Measurements from ENCODE around the gene NQO1. TPM values are rescaled to one million over a fixed set of nuclear protein-coding genes. Genes with fewer than 3 reads are reported as not detected.

NQO1 gene
- total RNA-seq, 4 donors from 2014 or later, result 14.7 to 23.8 (median 19.6) TPM

DNA sequence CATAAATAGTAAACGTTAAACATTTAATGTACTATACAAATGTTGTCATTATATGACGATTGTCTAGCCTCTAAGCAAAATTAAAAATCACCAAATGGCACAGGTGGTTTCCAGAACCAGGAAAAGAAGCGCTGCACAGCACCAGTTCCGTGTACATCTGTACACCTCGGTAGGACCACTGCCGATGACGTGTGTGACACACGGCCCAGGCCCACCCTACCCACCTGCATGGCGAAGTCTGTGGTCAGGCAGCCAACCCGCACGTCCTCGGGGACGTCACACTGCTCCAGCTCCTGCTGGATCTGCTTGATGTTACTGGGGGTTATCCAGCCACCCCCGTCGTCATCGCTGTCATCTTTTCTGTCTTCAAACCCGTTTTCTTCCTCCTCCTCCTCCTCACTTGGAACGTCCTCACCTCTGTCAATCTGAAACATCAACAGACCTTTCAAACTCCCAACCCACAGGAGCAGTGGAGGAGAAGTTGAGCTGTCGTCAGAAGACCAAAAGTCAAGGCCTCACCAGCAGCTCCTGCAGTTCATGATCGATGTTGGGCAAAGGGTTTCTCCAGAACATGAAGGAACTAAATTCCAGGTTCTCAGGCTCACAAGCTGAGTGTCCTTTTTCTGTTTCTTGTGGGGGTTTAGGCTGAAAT is 22.5 kb upstream of the NQO1 start:
- intact Hi-C loops (cut with DNase I; ENCODE audit: low total_unique reads), result no loop called here
- H3K27me3 ChIP-seq, result no peaks in the 10 kb centered on the region
- TF ChIP-seq POLR2A (IDR thresholded peaks at IDR 0.05), result no peak
- TF ChIP-seq, protein P1, sequence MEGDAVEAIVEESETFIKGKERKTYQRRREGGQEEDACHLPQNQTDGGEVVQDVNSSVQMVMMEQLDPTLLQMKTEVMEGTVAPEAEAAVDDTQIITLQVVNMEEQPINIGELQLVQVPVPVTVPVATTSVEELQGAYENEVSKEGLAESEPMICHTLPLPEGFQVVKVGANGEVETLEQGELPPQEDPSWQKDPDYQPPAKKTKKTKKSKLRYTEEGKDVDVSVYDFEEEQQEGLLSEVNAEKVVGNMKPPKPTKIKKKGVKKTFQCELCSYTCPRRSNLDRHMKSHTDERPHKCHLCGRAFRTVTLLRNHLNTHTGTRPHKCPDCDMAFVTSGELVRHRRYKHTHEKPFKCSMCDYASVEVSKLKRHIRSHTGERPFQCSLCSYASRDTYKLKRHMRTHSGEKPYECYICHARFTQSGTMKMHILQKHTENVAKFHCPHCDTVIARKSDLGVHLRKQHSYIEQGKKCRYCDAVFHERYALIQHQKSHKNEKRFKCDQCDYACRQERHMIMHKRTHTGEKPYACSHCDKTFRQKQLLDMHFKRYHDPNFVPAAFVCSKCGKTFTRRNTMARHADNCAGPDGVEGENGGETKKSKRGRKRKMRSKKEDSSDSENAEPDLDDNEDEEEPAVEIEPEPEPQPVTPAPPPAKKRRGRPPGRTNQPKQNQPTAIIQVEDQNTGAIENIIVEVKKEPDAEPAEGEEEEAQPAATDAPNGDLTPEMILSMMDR (IDR thresholded peaks at IDR 0.05), result no peak
- H3K4me1 ChIP-seq, result peaks cover 0 to 9% of the 10 kb centered on the region in 2 donors
- DNase-seq, result no peak
- no peak overlapping the region for H3K27ac ChIP-seq
- H3K36me3 ChIP-seq, result no peaks in the 10 kb centered on the region
- H3K9me3 ChIP-seq, result no peaks in the 10 kb centered on the region
- no peak overlapping the region for H3K4me3 ChIP-seq

DNA sequence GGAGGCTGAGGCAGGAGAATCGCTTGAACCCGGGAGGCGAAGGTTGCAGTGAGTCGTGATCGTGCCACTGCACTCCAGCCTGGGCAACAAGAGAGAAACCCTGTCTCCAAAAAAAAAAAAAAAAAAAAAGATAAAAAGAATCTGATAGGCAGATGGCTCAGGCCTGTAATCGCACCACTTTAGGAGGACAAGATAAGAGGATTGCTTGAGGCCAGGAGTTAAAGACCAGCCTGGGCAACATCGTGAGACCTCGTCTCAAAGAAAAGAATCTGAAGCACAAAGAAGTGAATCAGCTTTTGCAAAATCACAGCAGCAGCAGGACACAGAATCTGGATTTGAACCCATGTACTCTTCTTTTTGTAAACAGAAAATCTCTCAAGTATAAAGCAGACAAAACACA is 20.8 kb upstream of the NQO1 start:
- Histone ChIP-seq H3K36me3 (no peaks in the 10 kb centered on the region), H3K4me1 (no peaks in the 10 kb centered on the region), H3K27ac (no peak overlapping the region), H3K4me3 (no peak overlapping the region), H3K9me3 (no peaks in the 10 kb centered on the region), H3K27me3 (no peaks in the 10 kb centered on the region)
- intact Hi-C loops (cut with DNase I; ENCODE audit: low total_unique reads), result no loop called here
- DNase-seq, result no peak
- TF ChIP-seq, protein P1 (IDR thresholded peaks at IDR 0.05), result no peak
- no peak for TF ChIP-seq POLR2A (IDR thresholded peaks at IDR 0.05)

DNA sequence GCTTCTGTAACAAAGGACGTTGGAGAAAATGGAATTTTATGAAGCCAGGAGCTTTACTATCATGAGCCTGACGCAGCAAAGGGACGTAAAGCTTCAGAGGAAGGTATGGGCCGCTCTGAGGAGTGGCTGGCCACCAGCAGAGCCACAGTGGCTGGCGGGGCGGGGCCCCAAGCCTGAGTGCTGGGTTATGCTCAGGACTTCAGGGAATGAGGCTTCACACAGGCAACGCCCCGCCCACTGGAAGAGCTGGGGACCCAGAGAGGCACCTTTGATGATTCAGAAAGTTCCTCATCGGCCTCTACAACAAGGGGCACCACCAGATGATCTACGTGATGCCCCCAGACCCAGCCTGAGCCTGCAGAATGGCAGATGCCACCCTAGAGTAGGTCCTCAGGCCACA is 19.6 kb upstream of the NQO1 start:
- intact Hi-C loops (cut with DNase I; ENCODE audit: low total_unique reads), result no loop called here
- TF ChIP-seq, protein P1 (IDR thresholded peaks at IDR 0.05), result no peak
- TF ChIP-seq POLR2A (IDR thresholded peaks at IDR 0.05), result no peak
- Histone ChIP-seq H3K4me3 (no peak overlapping the region), H3K9me3 (no peaks in the 10 kb centered on the region), H3K27me3 (no peaks in the 10 kb centered on the region), H3K4me1 (no peaks in the 10 kb centered on the region), H3K36me3 (no peaks in the 10 kb centered on the region), H3K27ac (no peak overlapping the region)
- DNase-seq, result no peak

DNA sequence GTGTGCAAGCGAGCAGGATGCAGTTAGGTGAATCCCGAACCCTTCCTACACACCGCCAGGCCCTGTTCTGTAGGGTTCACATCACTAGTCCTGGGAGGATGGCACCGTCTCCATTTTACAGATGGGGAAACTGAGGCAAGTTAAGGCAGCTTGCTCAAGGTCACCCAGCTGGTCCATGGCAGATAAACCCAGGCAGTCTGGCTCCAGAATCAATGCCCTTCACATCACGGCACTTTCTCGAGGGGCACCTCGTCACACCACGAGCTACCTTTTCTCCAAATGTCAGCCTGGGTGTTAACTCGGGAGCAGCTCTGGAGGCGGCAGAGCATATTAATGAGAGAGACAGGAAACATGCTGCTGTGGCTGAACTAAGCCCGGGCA is 18.9 kb upstream of the NQO1 start:
- no peak for TF ChIP-seq POLR2A (IDR thresholded peaks at IDR 0.05)
- TF ChIP-seq, protein P1 (IDR thresholded peaks at IDR 0.05), result no peak
- no peaks in the 10 kb centered on the region for H3K4me1 ChIP-seq
- intact Hi-C loops (cut with DNase I; ENCODE audit: low total_unique reads), result no loop called here
- no peaks in the 10 kb centered on the region for H3K36me3 ChIP-seq
- H3K27ac ChIP-seq, result no peak overlapping the region
- no peak overlapping the region for H3K4me3 ChIP-seq
- H3K9me3 ChIP-seq, result no peaks in the 10 kb centered on the region
- no peak for DNase-seq
- no peaks in the 10 kb centered on the region for H3K27me3 ChIP-seq

DNA sequence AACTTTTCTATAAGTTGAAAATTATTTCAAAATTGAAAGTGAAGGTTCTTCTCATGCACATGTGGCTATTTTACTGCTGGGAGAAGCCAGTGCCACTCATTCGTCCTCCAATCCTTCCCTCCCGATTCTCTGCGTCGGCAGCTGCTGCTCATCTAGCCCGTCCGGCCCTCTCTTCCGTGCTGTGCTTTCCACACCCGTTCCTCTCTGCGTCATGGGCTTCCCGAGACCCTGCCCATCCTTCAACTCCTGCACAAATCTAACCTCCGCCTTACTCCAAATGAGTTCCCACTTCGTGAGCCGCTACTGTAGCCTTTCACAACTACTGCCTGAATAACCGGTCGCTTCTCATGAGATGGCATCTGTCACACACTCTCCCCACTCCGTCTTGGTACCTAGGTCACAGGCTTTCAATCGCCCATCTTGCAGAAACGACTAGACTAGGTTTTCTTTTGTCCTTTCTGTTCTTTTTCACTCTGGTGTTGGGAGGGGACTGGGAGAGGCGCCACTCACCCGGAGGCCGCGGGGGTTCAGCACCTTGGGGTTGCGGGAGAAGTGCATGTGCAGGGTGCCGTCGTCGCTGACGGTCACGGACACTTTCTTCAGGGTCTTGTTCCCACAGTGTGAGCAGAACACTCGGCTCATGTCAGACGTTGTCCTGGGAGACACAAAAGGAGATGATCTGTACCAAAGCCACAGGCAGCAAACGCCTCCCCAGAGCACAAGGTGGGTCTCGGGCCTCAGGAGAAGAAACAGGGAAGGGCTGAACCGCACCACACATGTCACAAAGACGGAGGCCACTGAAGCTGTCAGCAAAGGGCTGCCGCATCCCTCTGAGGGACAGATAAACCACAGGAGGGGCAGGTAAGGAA is 18.2 kb upstream of the NQO1 start:
- TF ChIP-seq POLR2A (IDR thresholded peaks at IDR 0.05), result no peak
- TF ChIP-seq, protein P1 (IDR thresholded peaks at IDR 0.05), result no peak
- H3K36me3 ChIP-seq, result no peaks in the 10 kb centered on the region
- no peak overlapping the region for H3K27ac ChIP-seq
- intact Hi-C loops (cut with DNase I; ENCODE audit: low total_unique reads), result no loop called here
- no peak overlapping the region for H3K4me3 ChIP-seq
- no peaks in the 10 kb centered on the region for H3K9me3 ChIP-seq
- no peaks in the 10 kb centered on the region for H3K27me3 ChIP-seq
- no peak for DNase-seq
- H3K4me1 ChIP-seq, result no peaks in the 10 kb centered on the region

Measured in uterus (tissue), 4 donors.